Endothelial cell of umbilical vein (primary cell): ENCODE data around the gene NCBP1. TPM values are rescaled to one million over a fixed set of nuclear protein-coding genes. Genes with fewer than 3 reads are reported as not detected.

Experiments used
- BruUV-seq: library from RNA; stranded (reverse); fragments of 400-500 nt; replicated peaks from 2 replicates; lab custom pipeline; 2021; lab: Mats Ljungman, UMichigan
- CTCF ChIA-PET: fragments of 300-600, 350-600 bp; sonication (Branson Sonifier 250); formaldehyde crosslinking; loops from one replicate; lab custom pipeline; 2021; ENCODE audit warnings: antibody characterized with exemption, inconsistent platforms; lab: Charles Lee
- POLR2A ChIA-PET: fragments of 300-600, 350-600 bp; sonication (Branson Sonifier 250); formaldehyde crosslinking; loops from one replicate; lab custom pipeline; 2021; ENCODE audit warnings: antibody characterized with exemption, inconsistent platforms; lab: Charles Lee
- DNase-seq: peaks from one replicate; pipeline ENCODE4 v3.0.0-alpha.2; 2011; ENCODE audit warnings: low read depth, low spot score
- FAIRE-seq: peaks from 2 replicates; lab custom pipeline; 2011; peaks lifted over from hg19 to GRCh38; lab: Jason Lieb, UNC
- H2AFZ ChIP-seq: 2 replicates; pipeline ENCODE4 v1.6.0; 2012; ENCODE audit warnings: low read depth, low read length, control low read depth, inconsistent platforms
- H3K27ac ChIP-seq: 2 replicates; pipeline ENCODE4 v1.5.1; 2011; ENCODE audit warnings: low read depth, mild to moderate bottlenecking, control low read depth, low read length, moderate library complexity; ENCODE audit not compliant: insufficient read depth
- H3K27me3 ChIP-seq, 2 experiments: 2 replicates each; pipeline versions ENCODE4 v1.6.0 to v1.6.1; 2011; ENCODE audit warnings: low read length in 2 of 2, mixed read lengths in 1 of 2; ENCODE audit not compliant: control insufficient read depth in 2 of 2, insufficient read depth in 2 of 2
- H3K36me3 ChIP-seq, 2 experiments: 2 replicates in 1 of 2; 3 replicates in 1 of 2; pipeline ENCODE4 v1.5.1; 2011; ENCODE audit warnings: low read length in 2 of 2, mild to moderate bottlenecking in 1 of 2, moderate library complexity in 1 of 2; ENCODE audit not compliant: control insufficient read depth in 2 of 2, insufficient read depth in 2 of 2; ENCODE audit errors: extremely low read depth in 1 of 2
- H3K4me1 ChIP-seq: 3 replicates; pipeline ENCODE4 v1.5.1; 2011; ENCODE audit warnings: mild to moderate bottlenecking, low read length; ENCODE audit not compliant: control insufficient read depth, insufficient read depth; ENCODE audit errors: extremely low read depth
- H3K4me2 ChIP-seq: 2 replicates; pipeline ENCODE4 v1.6.1; 2011; ENCODE audit warnings: low read length, control low read depth, mixed read lengths; ENCODE audit not compliant: insufficient read depth
- H3K4me3 ChIP-seq, 3 experiments: fragments of 200-600 bp in 1 of 3; sonication (generic), shearing (Covaris generic) in 1 of 3; replicated peaks in 1 of 3; 2 replicates each; pipeline ENCODE4 v1.5.1; 2011 to 2016; ENCODE audit warnings: control low read depth in 3 of 3, low read length in 3 of 3, mild to moderate bottlenecking in 2 of 3, inconsistent platforms in 1 of 3, low read depth in 1 of 3, moderate library complexity in 1 of 3; ENCODE audit not compliant: insufficient read depth in 1 of 3
- H3K79me2 ChIP-seq: 2 replicates; pipeline ENCODE4 v1.6.0; 2012; ENCODE audit warnings: low read length, inconsistent platforms; ENCODE audit not compliant: control insufficient read depth, insufficient read depth
- H3K9ac ChIP-seq: replicated peaks from 2 replicates; pipeline ENCODE3; 2011; ENCODE audit warnings: low read length, control low read depth; ENCODE audit not compliant: insufficient read depth; ENCODE audit errors: extremely low read depth
- H3K9me1 ChIP-seq: replicated peaks from 3 replicates; pipeline ENCODE4 v1.6.0; 2011; ENCODE audit warnings: mild to moderate bottlenecking, low read length; ENCODE audit not compliant: control insufficient read depth, insufficient read depth; ENCODE audit errors: extremely low read depth
- H3K9me3 ChIP-seq: replicated peaks from 2 replicates; pipeline ENCODE4 v1.5.1; 2012; ENCODE audit warnings: low read length, inconsistent platforms; ENCODE audit not compliant: control insufficient read depth, insufficient read depth
- H4K20me1 ChIP-seq: replicated peaks from 2 replicates; pipeline ENCODE3; 2011; ENCODE audit warnings: mild to moderate bottlenecking, low read length; ENCODE audit not compliant: control insufficient read depth, insufficient read depth; ENCODE audit errors: extremely low read depth
- CTCF ChIP-seq, 2 donors: IDR thresholded peaks; 1 replicate in 1 of 2; 2 replicates in 1 of 2; pipeline ENCODE4 v1.5.1; 2011; ENCODE audit warnings: low read length in 2 of 2, mild to moderate bottlenecking in 2 of 2, moderate library complexity in 2 of 2, control low read depth in 1 of 2, inconsistent platforms in 1 of 2, low read depth in 1 of 2; ENCODE audit not compliant: insufficient read depth in 1 of 2; ENCODE audit errors: extremely low read depth in 1 of 2
- EZH2 ChIP-seq: IDR thresholded peaks from 2 replicates; pipeline ENCODE4 v1.6.1; 2012; ENCODE audit warnings: borderline replicate concordance, low read depth, mild to moderate bottlenecking, moderate library complexity, low read length, inconsistent platforms; ENCODE audit not compliant: severe bottlenecking
- FOS ChIP-seq: IDR thresholded peaks from 2 replicates; pipeline ENCODE4 v1.6.1; 2011; ENCODE audit warnings: mild to moderate bottlenecking, low read length, moderate library complexity, borderline replicate concordance; ENCODE audit not compliant: insufficient read depth
- GATA2 ChIP-seq: IDR thresholded peaks from 2 replicates; pipeline ENCODE4 v1.7.0; 2011; ENCODE audit warnings: low read depth, mild to moderate bottlenecking, moderate library complexity, mixed read lengths, low read length; ENCODE audit not compliant: insufficient read length, insufficient read depth
- JUN ChIP-seq: IDR thresholded peaks from 2 replicates; pipeline ENCODE4 v1.6.1; 2011; ENCODE audit warnings: borderline replicate concordance, low read depth; ENCODE audit not compliant: insufficient read length, insufficient read depth
- MAX ChIP-seq: IDR thresholded peaks from 2 replicates; pipeline ENCODE4 v1.6.1; 2011; ENCODE audit not compliant: insufficient read depth, insufficient read length
- MYC ChIP-seq: IDR thresholded peaks from one replicate; pipeline ENCODE4 v1.6.1; 2011; ENCODE audit warnings: mild to moderate bottlenecking, low read depth, low read length
- POLR2A ChIP-seq: IDR thresholded peaks from 2 replicates; pipeline ENCODE4 v1.6.1; 2012; ENCODE audit warnings: low read depth, mild to moderate bottlenecking, control low read depth, low read length
- POLR2AphosphoS5 ChIP-seq: IDR thresholded peaks from 2 replicates; pipeline ENCODE4 v1.6.1; 2012; ENCODE audit warnings: low read depth, mild to moderate bottlenecking, control low read depth, low read length, moderate library complexity; ENCODE audit not compliant: insufficient read depth
- dilution Hi-C: fragments of 300-500 bp; cut with MboI; formaldehyde crosslinking; loops from one replicate; pipeline ENCODE4 v1.15.0; 2019; ENCODE audit warnings: low sequenced_read_pairs; ENCODE audit not compliant: extremely low pct_ligation_motif_present
- intact Hi-C: fragments of 100-400 bp; cut with micrococcal nuclease; formaldehyde crosslinking; loops from one replicate; pipeline ENCODE4 v1.10.0; 2022
- polyA plus RNA-seq, 4 experiments: library from polyadenylated mRNA; depleted of rRNA in 3 of 4; stranded (reverse) in 3 of 4; unstranded in 1 of 4; fragments of >200 nt; gene quantifications; 2 replicates each; pipeline versions ENCODE4 v1.2.1 to v1.2.3, GENCODE V29; 2011 to 2012; ENCODE audit warnings: missing spikeins in 1 of 4
- total RNA-seq: library from RNA; stranded (reverse); gene quantifications from 2 replicates; pipeline ENCODE4 v1.2.3, GENCODE V29; 2021

NCBP1 gene
- total and polyA plus RNA-seq, 2 donors (not counting 3 experiments of a cell fraction or from before 2014, with no cell fraction given) = 10.9 to 45.3 TPM

DNA sequence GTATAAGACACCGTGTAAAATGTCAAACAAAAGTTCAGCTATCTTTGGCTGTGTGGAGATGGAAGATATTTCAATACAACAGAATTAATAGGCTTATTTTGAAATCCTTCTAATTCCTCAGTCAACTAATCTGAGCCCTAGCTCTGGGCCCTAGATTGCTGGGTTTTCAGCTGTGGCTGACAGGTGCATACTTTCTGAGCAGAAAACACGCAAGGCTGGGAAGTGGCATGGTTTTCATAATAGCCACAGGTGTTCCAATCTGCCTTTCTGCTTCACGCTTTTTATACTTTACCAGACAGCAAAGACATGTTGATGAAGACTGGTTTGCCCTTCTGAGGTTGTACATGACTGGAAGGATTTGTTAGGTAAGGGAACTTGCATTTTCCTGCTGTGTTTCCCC lies 84.2 kb downstream of the NCBP1 start:
- no peaks in the 10 kb centered on the region for H4K20me1 ChIP-seq
- ChIA-PET POLR2A (no interaction called here), CTCF (interaction anchor here (1.2 kb wide), 1 partner anchor 183 kb away, joined by 3 read pairs; no protein-coding TSS in a partner anchor)
- no peak for FAIRE-seq
- no peaks in the 10 kb centered on the region for H3K79me2 ChIP-seq
- H3K27me3 ChIP-seq = peaks cover 13 to 19% of the 10 kb centered on the region in 2 experiments
- intact Hi-C loops = no loop called here
- BruUV-seq = no TSS peak
- H3K9ac ChIP-seq = no peak overlapping the region
- no peaks in the 10 kb centered on the region for H3K36me3 ChIP-seq
- TF ChIP-seq MAX (no peak), POLR2AphosphoS5 (no peak), MYC (no peak), JUN (no peak), EZH2 (no peak), CTCF (IDR thresholded peaks at IDR 0.05; ENCODE audit: extremely low read depth in 1 of 2, insufficient read depth in 1 of 2, low read depth in 1 of 2, low read length in 2 of 2) (no peak), FOS (no peak), POLR2A (no peak), GATA2 (no peak)
- dilution Hi-C loops = no loop called here
- H3K9me3 ChIP-seq = no peaks in the 10 kb centered on the region
- H2AFZ ChIP-seq = no peak overlapping the region
- no peak overlapping the region for H3K4me3 ChIP-seq
- no peaks in the 10 kb centered on the region for H3K9me1 ChIP-seq
- DNase-seq = no peak
- H3K27ac ChIP-seq = no peak overlapping the region
- H3K4me2 ChIP-seq = no peak overlapping the region
- no peaks in the 10 kb centered on the region for H3K4me1 ChIP-seq
